Measurements from ENCODE around the gene SFI1. TPM values are rescaled to one million over a fixed set of nuclear protein-coding genes. Genes with fewer than 3 reads are reported as not detected.
"Not testable (repeated sequence)": the region's sequence is repeated elsewhere in the genome, so short reads cannot be mapped to it uniquely, and the experiment has no call there.

Gene SFI1
- total RNA-seq, 1 donor from 2014 or later: 13.6 TPM

DNA sequence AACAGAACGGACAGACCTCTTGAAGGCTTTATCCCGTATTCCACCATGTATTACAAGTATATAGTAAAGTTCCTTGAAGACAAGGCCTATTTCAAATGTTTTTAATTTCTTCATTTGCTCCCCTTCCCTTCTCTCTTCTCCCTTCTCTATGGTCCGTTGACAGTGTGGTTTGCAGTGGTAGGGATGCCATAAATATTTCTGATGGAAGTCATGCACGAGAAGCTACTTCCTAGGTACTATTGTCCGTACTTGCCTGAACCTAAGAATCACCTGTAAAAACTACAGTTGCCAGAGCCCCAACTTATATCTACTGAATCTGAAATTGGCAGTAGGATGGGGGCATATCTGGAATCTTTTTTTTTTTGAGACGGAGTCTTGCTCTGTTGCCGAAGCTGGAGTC lies 162.9 kb downstream of the SFI1 start:
- Histone ChIP-seq H3K4me2 (ENCODE audit: low read length) (no peak overlapping the region), H4K20me1 (ENCODE audit: insufficient read depth, low read length) (peaks cover 20% of the 10 kb centered on the region), H2AFZ (ENCODE audit: low read depth, low read length) (no peak overlapping the region), H3K4me3 (ENCODE audit: insufficient read depth, low read depth, low read length) (no peak overlapping the region), H3K36me3 (ENCODE audit: insufficient read depth, low read length) (no peaks in the 10 kb centered on the region), H3K9ac (ENCODE audit: low read length) (no peak overlapping the region), H3K27me3 (ENCODE audit: insufficient read depth, low read length) (no peaks in the 10 kb centered on the region), H3K9me3 (ENCODE audit: insufficient read depth, low read depth, low read length) (no peaks in the 10 kb centered on the region), H3K79me2 (ENCODE audit: insufficient read depth, low read length) (peaks cover 72% of the 10 kb centered on the region), H3K4me1 (ENCODE audit: insufficient read depth, low read length) (peaks cover 4% of the 10 kb centered on the region), H3K27ac (ENCODE audit: low read depth, low read length) (no peak overlapping the region)
- Mint-ChIP-seq H3K36me3 (ENCODE audit: low read depth, unreplicated experiment) (peaks cover 2% of the 10 kb centered on the region), H3K9me3 (ENCODE audit: unreplicated experiment) (no peaks in the 10 kb centered on the region), H3K4me3 (ENCODE audit: unreplicated experiment) (peak overlapping the region; percentile 4), H3K4me1 (ENCODE audit: low read depth, unreplicated experiment) (peaks cover 14% of the 10 kb centered on the region), H3K27ac (ENCODE audit: unreplicated experiment) (peak overlapping the region; percentile 67), H3K27me3 (ENCODE audit: low read depth, unreplicated experiment) (no peaks in the 10 kb centered on the region)
- TF ChIP-seq, protein P1, sequence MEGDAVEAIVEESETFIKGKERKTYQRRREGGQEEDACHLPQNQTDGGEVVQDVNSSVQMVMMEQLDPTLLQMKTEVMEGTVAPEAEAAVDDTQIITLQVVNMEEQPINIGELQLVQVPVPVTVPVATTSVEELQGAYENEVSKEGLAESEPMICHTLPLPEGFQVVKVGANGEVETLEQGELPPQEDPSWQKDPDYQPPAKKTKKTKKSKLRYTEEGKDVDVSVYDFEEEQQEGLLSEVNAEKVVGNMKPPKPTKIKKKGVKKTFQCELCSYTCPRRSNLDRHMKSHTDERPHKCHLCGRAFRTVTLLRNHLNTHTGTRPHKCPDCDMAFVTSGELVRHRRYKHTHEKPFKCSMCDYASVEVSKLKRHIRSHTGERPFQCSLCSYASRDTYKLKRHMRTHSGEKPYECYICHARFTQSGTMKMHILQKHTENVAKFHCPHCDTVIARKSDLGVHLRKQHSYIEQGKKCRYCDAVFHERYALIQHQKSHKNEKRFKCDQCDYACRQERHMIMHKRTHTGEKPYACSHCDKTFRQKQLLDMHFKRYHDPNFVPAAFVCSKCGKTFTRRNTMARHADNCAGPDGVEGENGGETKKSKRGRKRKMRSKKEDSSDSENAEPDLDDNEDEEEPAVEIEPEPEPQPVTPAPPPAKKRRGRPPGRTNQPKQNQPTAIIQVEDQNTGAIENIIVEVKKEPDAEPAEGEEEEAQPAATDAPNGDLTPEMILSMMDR (IDR thresholded peaks at IDR 0.05; ENCODE audit: insufficient read depth, low read depth, low read length): no peak
- TF ChIP-seq EZH2 (IDR thresholded peaks at IDR 0.05; ENCODE audit: insufficient read depth, low read length): no peak
- DNase-seq (ENCODE audit: low read depth) (peak; percentile 22), FAIRE-seq (no peak)

DNA sequence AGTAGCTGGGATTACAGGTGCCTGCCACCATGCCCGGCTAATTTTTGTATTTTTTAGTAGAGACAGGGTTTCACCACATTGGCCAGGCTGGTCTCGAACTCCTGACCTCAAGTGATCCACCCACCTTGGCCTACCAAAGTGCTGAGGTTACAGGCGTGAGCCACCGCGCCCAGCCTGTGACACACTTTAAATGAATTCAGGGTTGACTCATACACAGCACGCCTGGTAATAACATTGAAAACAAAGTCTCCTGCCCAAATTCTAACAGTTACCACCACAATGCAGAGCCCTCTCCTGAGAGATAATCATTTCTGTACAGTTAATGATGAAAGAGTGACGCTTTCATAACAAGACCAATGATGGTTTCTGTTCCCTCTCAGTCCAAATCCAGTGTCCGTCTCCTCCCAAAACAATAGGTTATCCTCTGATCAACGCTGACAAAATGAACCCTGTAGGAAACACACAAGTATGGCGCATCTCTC lies 164.6 kb downstream of the SFI1 start:
- not testable (repeated sequence) for H2AFZ ChIP-seq (ENCODE audit: low read depth, low read length); H3K36me3 Mint-ChIP-seq (ENCODE audit: low read depth, unreplicated experiment); FAIRE-seq; H3K9me3 ChIP-seq (ENCODE audit: insufficient read depth, low read depth, low read length); H3K27me3 ChIP-seq (ENCODE audit: insufficient read depth, low read length); H3K36me3 ChIP-seq (ENCODE audit: insufficient read depth, low read length); H3K4me1 ChIP-seq (ENCODE audit: insufficient read depth, low read length); H3K9me3 Mint-ChIP-seq (ENCODE audit: unreplicated experiment); H3K27me3 Mint-ChIP-seq (ENCODE audit: low read depth, unreplicated experiment)
- peak overlapping the region; percentile 99 for H3K4me3 ChIP-seq (ENCODE audit: insufficient read depth, low read depth, low read length)
- peaks cover 12% of the 10 kb centered on the region for H4K20me1 ChIP-seq (ENCODE audit: insufficient read depth, low read length)
- H3K4me2 ChIP-seq (ENCODE audit: low read length): peak overlapping the region; percentile 95
- Mint-ChIP-seq H3K4me1 (ENCODE audit: low read depth, unreplicated experiment) (peaks cover 14% of the 10 kb centered on the region), H3K27ac (ENCODE audit: unreplicated experiment) (peak overlapping the region; percentile 98), H3K4me3 (ENCODE audit: unreplicated experiment) (peak overlapping the region; percentile 100)
- H3K27ac ChIP-seq (ENCODE audit: low read depth, low read length): peak overlapping the region; percentile 94
- H3K9ac ChIP-seq (ENCODE audit: low read length): peak overlapping the region; percentile 96
- H3K79me2 ChIP-seq (ENCODE audit: insufficient read depth, low read length): peaks cover 56% of the 10 kb centered on the region
- peak; percentile 73 for DNase-seq (ENCODE audit: low read depth)

DNA sequence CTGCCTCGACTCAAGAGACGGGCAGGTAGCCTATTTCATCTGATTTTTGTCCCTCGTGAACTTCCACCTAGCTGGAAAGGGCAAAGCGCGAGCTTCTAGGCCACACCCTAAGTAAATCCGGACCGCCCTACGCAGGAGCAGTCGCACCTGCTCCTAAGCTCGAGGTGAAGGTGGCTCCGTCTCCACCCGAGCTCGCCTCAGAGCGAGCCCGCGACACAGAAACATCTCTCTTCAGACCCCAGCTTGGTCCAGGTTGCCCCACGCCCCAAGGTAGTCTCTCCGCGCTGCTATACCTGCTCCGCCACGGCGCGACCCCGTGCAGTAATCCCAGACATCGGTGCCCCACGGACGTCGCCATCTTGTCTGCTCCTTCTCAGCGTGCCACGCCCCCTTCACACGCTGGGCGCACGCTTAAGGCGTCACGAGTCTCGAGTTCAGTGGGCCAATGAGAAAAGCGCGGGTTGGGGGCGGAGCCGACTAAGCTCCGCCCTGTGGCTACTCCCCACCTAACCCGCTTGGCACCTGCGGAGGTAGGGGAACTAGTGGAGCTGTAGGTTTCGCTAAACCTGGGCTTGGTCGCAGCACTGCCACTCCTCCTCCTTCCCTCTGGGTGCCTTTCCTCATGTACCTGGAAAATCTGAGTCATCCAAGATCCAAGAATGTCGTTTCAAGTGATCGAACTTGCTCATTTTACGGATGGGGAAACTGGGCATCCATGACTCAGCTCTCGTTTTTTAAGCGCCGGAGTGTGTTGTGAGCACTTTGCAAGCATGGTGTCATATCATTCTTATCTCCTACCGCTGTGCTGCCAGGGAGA lies 165.7 kb downstream of the SFI1 start, which contains the start of gene PISD:
PISD (minus strand) TSS at position 365 of the 817 bp plus-strand sequence; CDS start at position 358, 7 bp downstream.
- H3K79me2 ChIP-seq (ENCODE audit: insufficient read depth, low read length): peaks cover 46% of the 10 kb centered on the region
- H3K4me2 ChIP-seq (ENCODE audit: low read length): peak within 1 kb of the TSS; percentile 95
- TF ChIP-seq, protein P1 (IDR thresholded peaks at IDR 0.05; ENCODE audit: insufficient read depth, low read depth, low read length): no peak
- no peak for TF ChIP-seq EZH2 (IDR thresholded peaks at IDR 0.05; ENCODE audit: insufficient read depth, low read length)
- H3K4me3 ChIP-seq (ENCODE audit: insufficient read depth, low read depth, low read length): peak within 1 kb of the TSS; percentile 99
- peak within 1 kb of the TSS; percentile 96 for H3K9ac ChIP-seq (ENCODE audit: low read length)
- no peak for FAIRE-seq
- H3K9me3 ChIP-seq (ENCODE audit: insufficient read depth, low read depth, low read length): no peaks in the 10 kb centered on the region
- H3K27me3 Mint-ChIP-seq (ENCODE audit: low read depth, unreplicated experiment): no peaks in the 10 kb centered on the region
- H3K9me3 Mint-ChIP-seq (ENCODE audit: unreplicated experiment): no peaks in the 10 kb centered on the region
- H4K20me1 ChIP-seq (ENCODE audit: insufficient read depth, low read length): peaks cover 12% of the 10 kb centered on the region
- H3K27me3 ChIP-seq (ENCODE audit: insufficient read depth, low read length): no peaks in the 10 kb centered on the region
- peak within 1 kb of the TSS; percentile 98 for H3K27ac Mint-ChIP-seq (ENCODE audit: unreplicated experiment)
- H3K36me3 ChIP-seq (ENCODE audit: insufficient read depth, low read length): no peaks in the 10 kb centered on the region
- H2AFZ ChIP-seq (ENCODE audit: low read depth, low read length): peak within 1 kb of the TSS; percentile 86
- no peaks in the 10 kb centered on the region for H3K36me3 Mint-ChIP-seq (ENCODE audit: low read depth, unreplicated experiment)
- DNase-seq (ENCODE audit: low read depth): peak; percentile 84
- H3K4me3 Mint-ChIP-seq (ENCODE audit: unreplicated experiment): peak within 1 kb of the TSS; percentile 100
- peaks cover 4% of the 10 kb centered on the region for H3K4me1 ChIP-seq (ENCODE audit: insufficient read depth, low read length)
- peaks cover 14% of the 10 kb centered on the region for H3K4me1 Mint-ChIP-seq (ENCODE audit: low read depth, unreplicated experiment)
- H3K27ac ChIP-seq (ENCODE audit: low read depth, low read length): peak within 1 kb of the TSS; percentile 94
